NCI-H1092 treated with DMSO at 0.1 percent for 48 hours (cell line): Measurements from ENCODE around the gene CLEC19A.

Source experiments
- DNase-seq: peaks from one replicate; lab custom pipeline; 2025; lab: John Stamatoyannopoulos, UW

The CLEC19A gene

GRCh38 chr16:19285431-19285830, at the start of gene CLEC19A:
CLEC19A (plus strand) TSS chr16:19285731; CDS start chr16:19285852, 121 bp downstream.
- DNase-seq: no peak

DNA sequence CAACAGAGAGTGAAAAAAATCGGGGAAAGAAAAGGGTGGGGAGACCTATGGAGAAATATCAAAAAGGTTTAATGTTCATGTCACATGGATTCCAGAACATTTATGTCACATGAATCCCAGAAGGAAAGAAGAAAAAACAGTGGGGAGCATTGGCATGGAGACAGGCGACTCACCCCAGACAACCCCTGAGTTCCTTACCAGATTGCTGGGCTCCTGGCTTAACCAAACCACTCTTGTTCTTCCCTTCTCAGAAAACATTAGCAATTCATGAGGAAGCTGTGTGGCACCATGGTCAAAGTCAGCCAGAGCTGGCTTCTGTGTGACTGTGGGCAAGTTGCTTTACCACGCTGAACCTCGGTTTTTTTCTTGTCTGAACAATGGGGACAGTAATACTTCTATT, 49.6 kb upstream of the CLEC19A start:
- no peak for DNase-seq

DNA sequence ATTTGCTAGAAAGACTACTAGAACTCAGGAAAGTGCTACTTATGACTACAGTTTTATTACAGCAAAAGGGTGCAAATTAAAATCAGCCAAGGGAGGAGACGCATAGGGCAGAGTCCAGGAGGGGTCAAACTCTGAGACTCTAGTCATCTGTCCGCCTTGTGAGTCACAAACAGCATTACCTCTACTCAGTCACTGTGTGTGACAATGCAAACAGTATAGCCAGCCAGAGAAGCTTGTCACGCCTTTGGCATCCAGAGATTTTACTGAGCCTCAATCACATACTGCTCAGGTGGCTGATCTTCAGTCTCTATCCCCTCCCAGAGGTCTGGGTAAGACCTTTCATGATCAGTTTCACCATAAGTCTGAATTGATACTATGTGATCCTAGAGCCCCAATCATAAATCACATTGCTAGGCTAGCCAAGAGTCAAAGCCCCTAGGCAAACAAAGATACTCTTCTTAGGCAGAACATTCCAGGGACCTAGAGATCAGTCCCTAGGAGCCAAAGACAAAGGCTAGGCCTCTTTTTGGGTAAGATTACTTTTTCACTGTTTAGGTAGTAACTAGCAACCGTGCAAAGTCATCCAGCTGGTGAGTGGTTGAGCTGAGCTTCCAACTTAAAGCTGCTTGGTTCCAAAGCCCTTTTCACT, 48.8 kb upstream of the CLEC19A start:
- DNase-seq: no peak

DNA sequence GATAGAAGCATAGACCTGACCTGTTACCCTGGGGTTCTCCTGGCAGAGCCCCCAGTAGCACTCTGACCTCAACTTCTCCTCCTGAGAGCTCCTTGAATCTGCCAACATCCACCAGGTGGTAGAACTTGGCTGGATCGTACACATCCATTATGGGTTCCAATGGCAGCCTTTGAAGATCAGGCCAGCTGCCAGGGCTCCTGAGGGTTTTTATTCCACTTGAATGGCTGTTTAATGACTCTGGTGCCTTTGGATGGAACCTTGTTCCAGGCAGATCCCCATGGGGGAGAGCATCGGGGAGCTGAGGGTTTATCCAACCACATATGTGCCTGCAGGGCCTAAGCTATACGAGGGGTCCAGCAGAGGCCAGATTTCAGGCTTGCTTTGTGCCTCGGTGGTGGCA, 47.1 kb upstream of the CLEC19A start:
- peak; percentile 95 for DNase-seq

- DNase-seq: peak; percentile 59
These were observed 45.9 kb upstream of the CLEC19A start for GRCh38 chr16:19239511-19240155.

- no peak for DNase-seq
These were observed 45.0 kb upstream of the CLEC19A start for GRCh38 chr16:19240494-19240893.

GRCh38 chr16:19241512-19241911, 44.0 kb upstream of the CLEC19A start:
- no peak for DNase-seq

DNA sequence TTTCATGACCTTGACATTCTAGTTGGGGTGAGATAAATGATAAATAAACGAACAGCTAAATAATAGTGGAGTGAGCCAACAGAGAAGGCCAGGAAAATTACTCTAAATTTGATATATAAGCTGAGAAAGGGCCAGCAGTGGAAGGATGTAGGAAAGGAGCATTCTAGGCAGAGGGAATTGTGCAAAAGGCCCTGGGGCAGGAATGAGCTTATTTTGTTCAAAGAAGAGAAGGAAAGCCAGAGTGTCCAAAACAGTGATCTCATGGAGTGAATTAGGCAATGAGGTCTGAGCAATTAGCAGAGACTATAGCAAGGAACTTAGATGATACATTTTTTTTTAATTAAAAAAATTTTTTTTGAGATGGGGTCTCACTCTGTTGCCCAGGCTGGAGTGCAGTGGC, 43.3 kb upstream of the CLEC19A start:
- DNase-seq: no peak

DNA sequence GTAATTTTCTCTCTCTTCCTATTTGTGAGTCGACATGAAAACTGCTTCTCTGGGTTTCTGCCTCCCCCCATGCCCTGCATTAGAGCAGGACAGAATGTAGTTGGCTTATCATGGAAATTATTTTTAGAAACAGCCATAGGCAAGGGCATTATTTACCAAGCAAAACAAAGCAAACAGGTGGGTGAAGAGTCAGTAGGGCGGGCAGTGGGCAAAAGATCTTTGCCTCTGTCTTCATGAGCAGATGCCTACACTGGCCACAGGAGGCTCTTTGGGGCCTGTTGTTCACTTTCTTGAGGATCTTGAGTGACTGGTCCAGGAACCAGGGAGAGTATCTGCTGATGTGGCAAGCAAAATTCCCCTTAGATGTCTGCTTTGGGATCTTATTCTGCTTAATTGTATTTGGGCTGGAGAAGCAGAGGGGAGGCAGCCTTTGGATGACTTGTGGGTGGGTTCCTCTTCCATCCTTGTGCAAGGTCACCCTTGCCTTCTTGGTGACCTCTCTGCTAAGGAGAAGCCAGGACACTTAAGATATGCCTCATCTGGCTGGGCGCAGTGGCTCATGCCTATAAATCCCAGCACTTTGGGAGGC, 42.5 kb upstream of the CLEC19A start:
- no peak for DNase-seq

DNA sequence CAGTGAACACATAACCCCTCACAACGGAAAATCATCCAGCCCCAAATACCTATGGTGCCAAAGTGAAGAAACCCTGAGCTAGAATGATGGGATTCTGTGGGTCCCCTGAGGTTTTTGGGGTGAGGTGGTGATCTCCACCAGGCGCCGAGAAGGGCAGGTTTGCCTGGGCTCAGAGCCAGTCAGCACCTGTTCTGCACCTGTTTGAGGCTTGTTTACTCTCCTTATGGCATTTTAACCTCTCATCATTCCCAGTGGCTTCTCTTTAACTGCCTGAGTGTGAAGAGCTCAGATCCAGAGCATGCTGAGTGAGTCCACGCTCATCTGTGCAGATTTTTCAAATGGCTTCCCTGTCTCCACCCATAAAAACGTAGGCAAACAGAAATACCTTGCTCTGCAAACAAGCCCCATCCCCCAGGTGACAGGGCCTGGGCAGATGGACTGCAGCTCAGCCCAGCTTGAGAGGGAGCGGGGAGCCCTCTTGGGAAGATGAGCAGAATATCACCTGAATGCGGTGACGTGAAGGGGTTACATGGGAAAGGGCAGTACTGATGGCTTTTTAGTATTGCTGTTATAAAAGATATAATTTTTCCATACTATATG, 40.1 kb upstream of the CLEC19A start:
- peak; percentile 91 for DNase-seq

GRCh38 chr16:19252904-19253303, 32.6 kb upstream of the CLEC19A start:
- no peak for DNase-seq

DNA sequence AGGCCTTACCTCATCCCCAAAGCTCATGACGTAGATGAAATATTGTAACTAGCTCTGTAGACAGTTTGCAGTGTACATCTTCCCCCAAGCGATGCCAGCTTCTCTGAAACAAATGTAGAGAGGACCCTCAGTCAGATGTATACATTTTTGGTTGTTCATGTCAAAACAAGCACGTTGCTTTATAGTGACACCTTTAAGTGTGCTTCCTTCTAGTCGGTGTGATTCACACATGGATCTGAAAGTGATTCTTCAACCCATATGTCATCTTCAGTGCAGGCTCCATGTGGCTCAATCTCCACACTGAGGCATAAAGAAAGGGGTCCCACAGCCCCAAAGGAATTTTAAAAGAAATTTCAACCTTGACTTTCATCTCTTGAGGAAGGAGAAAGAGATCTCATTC, 30.9 kb upstream of the CLEC19A start:
- no peak for DNase-seq

DNA sequence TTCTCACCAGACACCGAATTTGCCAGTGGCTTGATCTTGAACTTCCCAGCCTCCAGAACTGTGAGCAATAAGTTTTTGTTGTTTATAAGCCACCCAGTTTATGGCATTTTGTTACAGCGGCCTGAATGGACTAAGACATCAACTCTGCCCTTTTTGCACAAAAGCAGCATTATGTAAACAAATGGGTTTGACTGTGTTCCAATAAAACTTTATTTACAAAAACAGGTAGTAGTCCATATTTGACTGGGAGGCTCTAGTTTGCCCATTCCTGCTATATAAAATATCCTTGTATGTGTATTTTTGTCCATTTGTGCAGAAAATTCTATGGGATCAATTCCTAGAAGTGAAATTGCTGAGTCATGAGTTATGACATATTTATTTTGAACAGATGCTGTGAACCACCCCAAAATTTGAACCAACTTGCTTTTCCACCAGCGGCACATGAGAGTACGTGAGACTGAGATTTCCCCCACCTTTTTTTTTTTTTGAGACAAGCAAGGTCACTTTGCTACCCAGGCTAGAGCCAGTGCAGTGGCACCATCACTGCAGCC, 21.3 kb upstream of the CLEC19A start:
- DNase-seq: no peak

- DNase-seq: no peak
These were observed 20.1 kb upstream of the CLEC19A start for GRCh38 chr16:19265380-19265930.

DNA sequence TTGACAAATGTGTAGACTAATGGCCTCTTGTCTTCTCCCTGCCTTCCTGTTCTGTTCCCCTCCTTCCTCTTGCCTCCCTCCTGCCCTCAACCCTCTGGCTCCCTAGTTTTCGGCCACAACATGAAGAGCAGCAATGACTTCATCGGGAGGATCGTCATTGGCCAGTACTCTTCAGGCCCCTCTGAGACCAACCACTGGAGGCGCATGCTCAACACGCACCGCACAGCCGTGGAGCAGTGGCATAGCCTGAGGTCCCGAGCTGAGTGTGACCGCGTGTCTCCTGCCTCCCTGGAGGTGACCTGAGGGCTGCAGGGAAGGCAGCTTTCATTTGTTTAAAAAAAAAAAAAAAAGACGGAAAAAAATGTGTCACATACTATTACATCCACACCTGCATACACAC, 18.8 kb upstream of the CLEC19A start:
- DNase-seq: no peak

DNA sequence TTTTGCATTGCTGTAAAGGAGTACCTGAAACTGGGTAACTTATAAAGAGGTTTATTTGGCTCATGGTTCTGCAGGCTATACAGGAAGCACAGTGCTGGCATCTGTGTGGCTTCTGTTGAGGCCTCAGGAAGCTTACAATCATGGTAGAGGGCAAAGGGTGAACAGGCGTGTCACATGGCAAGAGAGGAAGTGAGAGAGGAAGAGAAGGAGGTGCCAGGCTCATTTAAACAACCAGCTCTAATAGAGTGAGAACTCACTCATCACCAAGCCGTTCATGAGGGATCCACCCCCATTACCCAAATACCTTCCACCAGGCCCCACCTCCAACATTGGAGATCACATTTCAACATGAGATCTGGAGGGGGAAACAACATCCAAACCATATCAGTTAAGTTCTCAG, 16.4 kb upstream of the CLEC19A start:
- DNase-seq: no peak

DNA sequence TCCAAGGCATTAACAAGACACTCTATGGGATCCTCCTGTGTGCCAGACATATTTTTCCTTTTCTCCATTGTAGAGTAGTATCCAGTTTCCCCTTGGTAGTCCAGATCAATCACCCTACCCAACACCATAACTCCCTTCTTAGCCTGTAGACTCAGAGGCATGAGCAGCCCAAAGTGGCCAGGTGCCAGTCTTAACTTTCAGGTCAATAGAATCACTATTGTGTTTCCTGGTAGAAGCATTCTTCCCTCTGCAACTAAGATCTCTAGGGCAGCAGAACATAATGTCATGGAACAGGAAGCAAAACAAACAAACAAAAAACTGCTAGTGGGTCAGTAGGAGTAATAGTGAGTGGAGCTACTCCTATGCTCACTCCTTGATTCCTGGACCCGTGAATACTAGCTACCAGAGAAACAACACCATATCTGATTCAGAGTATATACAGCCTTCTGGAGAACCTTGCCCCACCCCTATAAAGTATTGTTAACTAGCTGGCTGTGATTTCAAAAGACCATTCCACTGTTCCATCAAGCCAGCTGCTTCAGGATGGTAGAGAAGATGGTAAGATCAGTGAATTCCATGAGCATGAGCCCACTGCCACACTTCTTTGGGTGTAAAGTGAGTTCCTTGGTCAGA, 11.2 kb upstream of the CLEC19A start:
- no peak for DNase-seq

DNA sequence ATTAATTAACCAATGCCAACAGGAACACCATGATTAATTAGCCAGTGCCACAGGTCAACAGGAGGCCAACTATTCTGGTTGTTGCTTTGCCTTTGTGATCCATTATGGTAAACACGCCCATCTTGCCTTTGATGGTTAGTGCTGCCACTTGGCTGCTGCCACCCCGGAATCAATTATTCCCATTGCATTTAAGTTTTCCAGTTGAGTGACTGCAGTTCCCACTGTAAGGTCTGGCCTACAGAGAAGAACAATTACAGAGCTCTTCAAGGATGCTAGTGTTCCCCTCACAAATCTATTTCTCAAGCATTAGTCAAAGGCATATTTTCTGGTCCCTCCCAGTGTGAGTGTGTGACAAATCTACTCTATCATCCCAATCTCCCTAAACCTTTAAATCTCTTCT, 7.1 kb upstream of the CLEC19A start:
- no peak for DNase-seq

- no peak for DNase-seq
These were observed 4.3 kb upstream of the CLEC19A start for GRCh38 chr16:19281246-19281645.

GRCh38 chr16:19282101-19282500, 3.4 kb upstream of the CLEC19A start:
- no peak for DNase-seq

DNA sequence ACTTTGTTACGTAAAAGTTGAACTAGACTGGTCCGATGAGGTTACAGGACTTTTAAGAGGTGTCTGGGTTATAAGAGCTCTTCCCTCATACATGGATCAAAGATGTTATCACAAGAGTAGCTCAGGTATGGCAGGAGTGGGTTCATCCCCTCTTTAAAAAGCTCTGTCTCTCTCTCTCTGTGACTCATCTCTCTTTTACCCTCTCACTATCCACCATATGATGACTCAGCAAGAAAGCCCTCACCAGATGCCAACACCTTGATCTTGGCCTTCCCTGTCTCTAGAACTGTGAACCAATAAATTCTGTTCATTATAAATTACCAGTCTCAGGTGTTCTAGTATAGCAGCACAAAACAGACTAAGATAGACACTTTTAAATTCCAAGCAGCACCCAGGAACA, 1.9 kb upstream of the CLEC19A start:
- no peak for DNase-seq

DNA sequence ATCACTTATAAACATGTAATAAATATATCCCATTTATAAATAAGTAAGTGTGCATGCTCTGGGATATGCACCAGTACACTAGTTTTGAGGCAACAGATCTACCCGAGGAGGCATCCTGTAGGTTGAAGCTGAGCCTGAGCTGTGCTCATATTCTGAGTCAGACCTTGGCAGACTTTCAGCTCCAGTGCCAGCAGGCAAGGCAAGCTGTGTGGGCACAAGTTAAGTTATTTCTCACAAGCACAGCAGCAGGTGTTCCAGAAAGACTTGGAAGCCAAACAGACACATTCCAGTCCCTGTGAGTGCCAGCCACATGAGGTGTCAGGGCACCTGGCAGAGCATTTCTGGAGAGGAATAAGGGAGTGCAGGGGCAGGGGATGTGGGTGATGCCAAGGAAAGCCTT, 1.3 kb upstream of the CLEC19A start:
- peak; percentile 23 for DNase-seq
